AG09309 (cell line): ENCODE measurements around the gene CDC42EP1.

Experiments used
- DNase-seq: peaks from one replicate; pipeline ENCODE4 v3.0.0-alpha.2; 2010; ENCODE audit warnings: low read depth
- H3K4me3 ChIP-seq: 2 replicates; pipeline ENCODE4 v1.5.1; 2011; ENCODE audit warnings: mild to moderate bottlenecking, low read depth, low read length, moderate library complexity; ENCODE audit not compliant: control insufficient read depth
- TF ChIP-seq, protein P1 (sequence below): IDR thresholded peaks from 2 replicates; pipeline ENCODE4 v1.5.1; 2011; ENCODE audit warnings: mild to moderate bottlenecking, low read depth, low read length, inconsistent platforms; ENCODE audit not compliant: insufficient read depth, control insufficient read depth; ENCODE audit errors: missing control alignments

The CDC42EP1 gene

DNA sequence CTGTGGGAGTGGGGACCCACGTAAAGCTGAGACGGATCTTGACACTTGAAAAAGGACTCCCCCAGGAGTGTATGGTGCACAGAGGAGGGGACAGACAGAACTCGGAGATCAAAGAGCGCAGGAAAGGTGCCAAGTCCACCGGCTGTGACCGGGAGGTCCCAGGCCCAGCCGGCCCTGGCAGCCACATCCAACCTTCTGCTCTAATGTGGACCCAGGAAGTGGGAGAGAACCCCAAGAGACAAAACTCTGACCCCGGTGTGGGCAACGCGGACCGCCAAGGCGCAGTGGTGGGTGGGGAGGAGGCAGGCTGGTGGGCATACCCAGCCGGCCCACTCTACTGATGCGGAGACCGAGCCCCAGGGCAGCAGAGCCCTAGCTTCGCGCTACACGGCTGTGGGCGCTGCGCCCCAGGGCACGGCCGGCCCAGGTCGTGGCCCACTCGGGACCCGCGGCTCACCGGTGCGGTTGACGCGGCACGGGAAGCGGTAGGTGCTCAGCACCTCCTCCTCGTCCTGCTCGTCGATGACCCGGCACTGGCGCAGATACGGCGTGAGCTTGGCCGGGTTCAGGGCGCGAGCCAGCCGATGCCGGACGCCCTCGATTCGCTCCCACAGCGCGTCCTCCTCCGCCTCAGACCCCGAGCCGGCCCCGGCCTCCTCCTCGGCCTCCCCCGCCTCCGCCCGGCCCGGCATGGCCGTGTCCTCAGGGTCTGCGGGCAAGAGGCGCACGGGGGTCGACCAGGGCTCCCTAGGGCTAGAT is 41.6 kb upstream of the CDC42EP1 start:
- peak overlapping the region; percentile 49 for H3K4me3 ChIP-seq
- TF ChIP-seq, protein P1, sequence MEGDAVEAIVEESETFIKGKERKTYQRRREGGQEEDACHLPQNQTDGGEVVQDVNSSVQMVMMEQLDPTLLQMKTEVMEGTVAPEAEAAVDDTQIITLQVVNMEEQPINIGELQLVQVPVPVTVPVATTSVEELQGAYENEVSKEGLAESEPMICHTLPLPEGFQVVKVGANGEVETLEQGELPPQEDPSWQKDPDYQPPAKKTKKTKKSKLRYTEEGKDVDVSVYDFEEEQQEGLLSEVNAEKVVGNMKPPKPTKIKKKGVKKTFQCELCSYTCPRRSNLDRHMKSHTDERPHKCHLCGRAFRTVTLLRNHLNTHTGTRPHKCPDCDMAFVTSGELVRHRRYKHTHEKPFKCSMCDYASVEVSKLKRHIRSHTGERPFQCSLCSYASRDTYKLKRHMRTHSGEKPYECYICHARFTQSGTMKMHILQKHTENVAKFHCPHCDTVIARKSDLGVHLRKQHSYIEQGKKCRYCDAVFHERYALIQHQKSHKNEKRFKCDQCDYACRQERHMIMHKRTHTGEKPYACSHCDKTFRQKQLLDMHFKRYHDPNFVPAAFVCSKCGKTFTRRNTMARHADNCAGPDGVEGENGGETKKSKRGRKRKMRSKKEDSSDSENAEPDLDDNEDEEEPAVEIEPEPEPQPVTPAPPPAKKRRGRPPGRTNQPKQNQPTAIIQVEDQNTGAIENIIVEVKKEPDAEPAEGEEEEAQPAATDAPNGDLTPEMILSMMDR = no peak
- no peak for DNase-seq

DNA sequence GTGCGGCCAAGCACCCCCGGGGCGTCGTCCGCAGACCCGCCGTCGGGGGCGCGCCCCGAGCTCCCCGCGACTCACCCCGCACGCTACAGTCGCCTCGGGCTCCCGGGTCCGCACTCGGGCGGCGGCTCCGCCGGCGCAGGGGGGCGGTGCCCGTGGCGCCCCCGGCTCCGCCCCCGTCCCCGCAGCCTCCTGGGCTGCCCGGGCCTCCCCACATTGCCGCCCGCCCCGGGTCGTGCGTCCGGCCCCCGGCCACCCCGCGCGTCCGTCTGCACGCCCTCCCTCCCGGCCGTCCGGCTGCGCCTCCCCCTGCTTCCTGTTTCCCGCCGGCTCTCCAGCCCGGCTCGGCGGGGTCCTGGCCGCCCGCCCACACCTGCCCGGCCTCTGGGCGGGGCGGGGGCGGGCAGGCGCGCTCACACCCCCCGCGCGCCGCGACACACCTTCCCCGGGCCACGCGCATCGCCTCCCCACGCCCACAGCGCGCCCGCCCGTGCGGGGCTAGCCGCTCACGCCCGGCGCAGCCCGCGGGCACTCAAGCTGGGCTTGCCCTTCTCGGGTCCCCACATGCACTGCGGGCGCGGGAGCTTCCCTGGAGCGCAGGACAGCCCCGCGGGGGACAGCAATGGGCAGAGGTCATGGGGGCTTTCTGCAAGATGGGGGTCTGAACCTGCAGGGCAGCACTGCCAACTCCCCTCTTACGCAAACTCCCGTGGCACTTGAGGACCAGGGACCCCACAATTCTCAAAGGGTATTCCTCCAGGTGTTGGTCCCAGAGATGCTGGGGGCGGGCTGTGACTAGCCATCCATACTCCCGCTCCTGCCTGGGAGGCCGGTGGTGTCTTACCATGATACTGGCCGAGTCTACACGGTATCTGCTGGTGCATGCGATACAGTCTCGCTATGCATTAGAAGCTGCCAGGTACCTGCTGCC is 40.7 kb upstream of the CDC42EP1 start, which contains the start of gene CARD10:
Gene CARD10 (minus strand): TSS at position 148 of the 928 bp plus-strand sequence. CDS start 215 bp downstream, outside the sequence.
- H3K4me3 ChIP-seq = peak within 1 kb of the TSS; percentile 49

DNA sequence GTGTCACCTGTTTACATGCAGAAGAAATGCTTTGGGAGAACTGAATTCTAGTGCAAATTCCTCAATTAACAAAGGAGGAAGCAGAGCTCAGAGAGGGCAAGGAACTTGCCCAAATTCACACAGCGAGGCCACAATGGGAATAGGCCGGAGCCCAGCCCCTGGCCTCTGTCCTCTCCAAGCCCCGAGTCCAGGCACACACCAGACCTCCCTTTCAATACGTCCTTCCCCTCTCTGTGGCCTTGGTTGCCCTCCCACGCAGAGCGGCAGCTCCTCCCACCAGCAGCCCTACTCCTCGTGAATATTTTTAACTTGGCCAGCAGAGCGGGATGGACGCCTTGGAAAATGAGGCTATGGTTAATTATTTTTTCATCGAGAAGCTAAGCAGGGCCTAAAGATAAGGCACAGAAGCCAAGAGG is 39.5 kb upstream of the CDC42EP1 start:
- TF ChIP-seq, protein P1 = no peak
- H3K4me3 ChIP-seq = no peak overlapping the region
- no peak for DNase-seq

More for the DNA sequence above, 40.7 kb upstream of the CDC42EP1 start, which contains the start of gene CARD10:
- TF ChIP-seq, protein P1 = no peak
- DNase-seq = no peak

DNA sequence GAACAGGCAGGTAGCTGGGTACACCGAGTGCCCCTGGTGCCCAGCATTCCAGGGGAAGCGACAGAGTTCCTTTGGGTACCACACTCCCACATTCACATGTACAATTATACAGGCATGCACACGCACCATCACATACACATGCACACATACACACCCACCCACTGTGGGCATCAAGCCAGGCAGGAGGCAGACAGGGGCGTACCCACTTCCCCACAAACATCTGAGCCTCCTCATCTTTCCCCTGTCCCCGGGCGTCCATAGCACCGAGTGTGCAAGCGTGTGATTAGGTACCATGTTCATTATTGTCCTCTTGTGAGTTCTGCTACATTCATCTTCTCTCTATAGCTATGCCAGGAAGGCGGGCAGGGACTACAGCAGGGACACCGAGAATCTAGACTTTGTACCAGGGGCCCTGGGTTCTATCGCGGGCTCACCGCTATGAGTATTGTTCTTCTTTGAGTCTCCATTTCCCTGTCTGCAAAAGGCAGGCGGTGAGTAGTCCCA is 39.0 kb upstream of the CDC42EP1 start:
- TF ChIP-seq, protein P1 = no peak
- no peak for DNase-seq
- no peak overlapping the region for H3K4me3 ChIP-seq

DNA sequence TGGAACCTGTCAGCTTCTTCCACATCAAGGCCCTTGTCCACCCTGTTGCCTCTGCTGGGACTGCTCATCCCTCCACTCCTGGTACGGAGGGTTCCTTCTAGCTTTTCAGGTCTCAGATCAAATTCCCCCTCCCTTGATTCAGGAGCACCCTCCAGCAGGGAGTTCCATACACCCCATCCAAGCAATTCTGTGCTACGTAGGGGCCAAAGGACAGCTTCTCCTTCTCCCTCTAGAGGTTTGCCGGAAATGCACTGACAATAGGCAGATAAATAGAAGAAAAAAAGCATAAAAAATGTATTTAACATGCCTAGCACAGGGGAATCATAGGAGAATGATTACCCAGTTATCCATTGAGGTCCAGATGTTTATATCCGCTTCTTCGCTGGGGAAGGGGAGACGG is 37.8 kb upstream of the CDC42EP1 start:
- H3K4me3 ChIP-seq = no peak overlapping the region
- TF ChIP-seq, protein P1 = no peak
- DNase-seq = no peak

DNA sequence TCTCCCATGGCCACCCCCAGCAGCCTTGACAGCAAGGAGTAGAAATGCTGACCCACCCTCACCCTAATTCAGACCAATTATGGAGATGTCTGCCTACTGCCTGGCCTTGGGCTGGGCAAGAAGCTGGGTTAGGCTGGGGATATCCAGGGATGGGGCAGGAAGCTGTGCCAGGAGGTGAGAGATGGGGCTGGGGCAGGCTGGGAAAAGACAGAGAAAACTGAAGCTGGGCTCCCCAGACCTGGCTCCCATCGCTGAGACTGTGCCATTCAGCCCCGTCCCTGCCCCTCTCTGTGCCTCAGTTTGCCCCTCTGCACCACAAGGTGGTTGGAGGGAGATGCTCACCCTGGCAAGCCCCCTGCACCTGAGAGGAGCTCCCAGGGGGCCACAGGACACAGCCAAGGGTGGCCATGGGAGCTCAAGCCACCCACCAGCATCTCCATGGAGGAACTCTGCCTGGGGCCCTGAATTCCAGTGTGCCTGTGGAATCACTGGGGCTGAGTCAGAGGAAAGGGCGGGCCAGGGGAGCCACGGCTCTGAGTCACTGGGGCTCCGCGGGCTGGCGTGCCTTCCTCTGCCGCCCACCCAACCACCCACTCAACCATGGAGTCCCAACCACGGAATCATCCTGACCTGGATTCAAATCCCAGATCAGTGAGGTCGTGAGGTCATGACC is 35.1 kb upstream of the CDC42EP1 start:
- DNase-seq = no peak
- no peak overlapping the region for H3K4me3 ChIP-seq
- TF ChIP-seq, protein P1 = no peak
